Liver (tissue), 9 donors: ENCODE results near the gene MFAP2. TPM values are rescaled to one million over a fixed set of nuclear protein-coding genes. Genes with fewer than 3 reads are reported as not detected.
"Not testable (repeated sequence)": the region's sequence is repeated elsewhere in the genome, so short reads cannot be mapped to it uniquely, and the experiment has no call there.

Source experiments
- DNase-seq: peaks from one replicate; pipeline ENCODE4 v3.0.0-alpha.2; 2017; ENCODE audit warnings: low spot score
- H3K27ac ChIP-seq, 2 donors: one replicate each; pipeline ENCODE4 v1.7.0; 2013; ENCODE audit warnings: inconsistent platforms in 2 of 2, low read length in 2 of 2, control low read depth in 1 of 2, low read depth in 1 of 2, mild to moderate bottlenecking in 1 of 2
- H3K27me3 ChIP-seq, 4 donors: one replicate each; pipeline versions ENCODE4 v1.6.1 to v1.7.0; 2013; ENCODE audit warnings: low read length in 3 of 4, inconsistent platforms in 1 of 4, mild to moderate bottlenecking in 1 of 4, moderate library complexity in 1 of 4; ENCODE audit not compliant: control insufficient read depth in 4 of 4, insufficient read depth in 4 of 4
- H3K36me3 ChIP-seq, 4 donors: one replicate each; pipeline versions ENCODE4 v1.6.1 to v1.7.0; 2013; ENCODE audit warnings: low read length in 3 of 4, mild to moderate bottlenecking in 3 of 4, low read depth in 1 of 4, moderate library complexity in 1 of 4; ENCODE audit not compliant: control insufficient read depth in 4 of 4, insufficient read depth in 3 of 4
- H3K4me1 ChIP-seq, 4 donors: one replicate each; pipeline versions ENCODE4 v1.6.1 to v1.7.0; 2013; ENCODE audit warnings: low read length in 3 of 4, mild to moderate bottlenecking in 3 of 4, moderate library complexity in 1 of 4; ENCODE audit not compliant: control insufficient read depth in 4 of 4, insufficient read depth in 4 of 4
- H3K4me3 ChIP-seq, 3 donors: one replicate each; pipeline versions ENCODE4 v1.6.1 to v1.7.0; 2013; ENCODE audit warnings: low read length in 3 of 3, control low read depth in 1 of 3, low read depth in 1 of 3, mild to moderate bottlenecking in 1 of 3
- H3K9ac ChIP-seq, 2 donors: one replicate each; pipeline ENCODE4 v1.7.0; 2013; ENCODE audit warnings: low read length in 2 of 2, mild to moderate bottlenecking in 2 of 2, moderate library complexity in 2 of 2, control low read depth in 1 of 2, low read depth in 1 of 2
- H3K9me3 ChIP-seq, 4 donors: one replicate each; pipeline versions ENCODE4 v1.6.1 to v1.7.0; 2013; ENCODE audit warnings: low read length in 3 of 4; ENCODE audit not compliant: control insufficient read depth in 4 of 4
- FOXA1 ChIP-seq: IDR thresholded peaks from 2 replicates; pipeline ENCODE4 v1.6.1; 2016; ENCODE audit warnings: antibody characterized with exemption
- HNF4G ChIP-seq: IDR thresholded peaks from 2 replicates; pipeline ENCODE4 v1.6.1; 2016; ENCODE audit warnings: antibody characterized with exemption
- JUND ChIP-seq, 2 donors: IDR thresholded peaks; 2 replicates each; pipeline ENCODE4 v1.6.1; 2016; ENCODE audit warnings: antibody characterized with exemption in 2 of 2
- NR2F2 ChIP-seq: IDR thresholded peaks from 2 replicates; pipeline ENCODE4 v1.6.1; 2016; ENCODE audit warnings: antibody characterized with exemption
- YY1 ChIP-seq: IDR thresholded peaks from 2 replicates; pipeline ENCODE4 v1.6.1; 2016; ENCODE audit warnings: antibody characterized with exemption, mild to moderate bottlenecking
- WGBS: extraction: QIAGEN DNeasy Blood & Tissue Kit; methylation state at CpG from one replicate; pipeline ENCODE4 v1.1.7; 2013; 5-methylcytosine and 5-hydroxymethylcytosine counted together
- polyA plus RNA-seq, 2 donors: library from polyadenylated mRNA; stranded (reverse) in 1 of 2; unstranded in 1 of 2; fragments of 200-250 nt in 1 of 2; fragments of >200 nt in 1 of 2; fragmentation: Nextera tagmentation in 1 of 2; extraction: Ambion mirVana in 1 of 2; gene quantifications; one replicate each; pipeline versions ENCODE4 v1.2.1 to v1.2.3, GENCODE V29; 2013 to 2015
- total RNA-seq, 2 donors: library from RNA; depleted of rRNA; stranded (reverse); fragments of >200 nt; gene quantifications; one replicate each; pipeline ENCODE4 v1.2.3, GENCODE V29; 2014
- TF ChIP-seq, protein P1 (sequence below): IDR thresholded peaks from 2 replicates; pipeline ENCODE4 v1.6.1; 2016; ENCODE audit warnings: antibody characterized with exemption, mild to moderate bottlenecking
- TF ChIP-seq, protein P2 (sequence below): IDR thresholded peaks from 2 replicates; pipeline ENCODE4 v1.6.1; 2016; ENCODE audit warnings: antibody characterized with exemption
- TF ChIP-seq, protein P3 (sequence below): IDR thresholded peaks from 2 replicates; pipeline ENCODE4 v1.6.1; 2016; ENCODE audit warnings: antibody characterized with exemption
- donor health status: healthy.
- donor health status: healthy.
- donor health status: healthy.
- donor health status: healthy.
- donor health status: healthy.

The MFAP2 gene
- total and polyA plus RNA-seq, 4 donors = 0.25 to 1.4 (median 0.74) TPM

DNA sequence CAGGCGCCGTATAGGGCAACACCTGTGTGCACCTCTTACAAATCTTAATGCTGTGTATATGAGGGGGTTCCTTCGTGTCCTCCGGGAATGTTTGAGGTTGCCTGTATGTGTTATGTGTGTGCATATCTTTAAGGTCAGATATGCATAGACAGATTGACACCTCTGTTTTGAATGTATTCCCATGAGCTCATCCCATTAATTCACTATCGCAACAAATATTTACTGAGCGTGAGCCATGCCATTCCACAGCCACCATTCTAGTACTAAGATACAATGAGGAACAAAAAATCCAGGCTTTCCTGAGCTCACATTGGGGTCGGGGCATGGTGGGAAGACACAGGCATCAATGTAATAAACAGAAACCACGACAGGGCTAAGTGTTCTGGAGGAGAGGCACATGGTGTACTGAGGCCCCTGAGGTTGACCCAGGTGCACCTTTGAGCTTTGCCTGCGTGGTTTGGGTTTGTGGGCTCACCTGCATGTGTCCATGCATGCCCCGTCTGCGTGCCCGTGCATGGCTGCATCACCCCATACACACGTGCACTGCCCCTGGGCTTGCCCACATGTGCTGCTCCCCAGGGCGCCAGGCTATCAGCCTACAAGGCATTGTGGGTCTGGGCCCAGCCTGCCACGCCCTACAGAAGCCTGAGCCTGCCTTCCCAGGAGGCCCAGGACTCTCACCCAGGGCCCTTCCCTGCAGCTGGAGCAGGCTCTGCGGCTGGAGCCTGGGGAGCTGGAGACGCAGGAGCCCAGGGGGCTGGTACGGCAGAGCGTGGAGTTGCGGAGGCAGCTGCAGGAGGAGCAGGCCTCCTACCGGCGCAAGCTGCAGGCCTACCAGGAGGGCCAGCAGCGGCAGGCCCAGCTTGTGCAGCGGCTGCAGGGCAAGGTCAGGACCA is 51.0 kb downstream of the MFAP2 start:
- not testable (repeated sequence) for H3K4me1 ChIP-seq, H3K27me3 ChIP-seq, H3K27ac ChIP-seq, H3K36me3 ChIP-seq, H3K9ac ChIP-seq, H3K9me3 ChIP-seq, DNase-seq, H3K4me3 ChIP-seq
- WGBS = 92% methylated on average over 24 of the region's 24 CpGs

DNA sequence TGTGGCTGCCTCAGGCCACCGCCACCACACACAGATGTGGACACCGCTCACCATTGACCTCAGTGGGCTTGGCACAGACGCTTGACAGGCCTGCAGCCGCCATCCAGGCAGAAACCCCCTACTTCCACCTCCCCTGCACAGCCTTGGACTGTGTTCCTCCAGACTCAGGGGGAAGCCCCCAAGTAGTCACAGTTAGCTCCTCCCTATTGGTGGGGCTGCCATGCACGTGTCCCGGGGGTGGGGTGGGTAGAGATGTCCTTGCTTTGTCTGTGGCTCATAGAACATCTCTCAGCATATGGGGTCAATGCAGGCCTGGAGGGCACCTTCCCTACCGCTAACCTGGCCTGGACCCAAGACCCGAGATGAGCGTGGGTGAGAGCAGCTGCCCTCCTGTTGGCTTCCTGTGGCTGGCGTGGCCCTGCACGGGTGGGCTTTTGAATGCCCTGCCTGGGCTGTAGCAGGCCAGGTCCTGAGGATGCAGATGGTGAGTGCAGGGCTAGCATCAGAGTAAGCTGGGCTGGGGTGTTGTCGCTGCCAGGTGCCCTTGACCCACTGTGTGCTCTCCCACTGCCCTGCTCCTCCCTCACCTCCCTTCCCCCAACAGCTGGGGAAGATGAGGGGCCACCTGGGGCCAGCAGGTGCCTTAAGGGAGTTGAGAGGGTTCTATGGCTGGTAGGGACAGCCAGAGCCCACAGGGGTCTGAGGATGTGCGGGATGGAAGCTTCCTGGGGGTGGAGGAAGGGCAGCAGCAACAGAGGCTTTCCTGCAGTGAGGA is 52.5 kb downstream of the MFAP2 start:
- no peaks in the 10 kb centered on the region for H3K4me1 ChIP-seq
- TF ChIP-seq, protein P1, sequence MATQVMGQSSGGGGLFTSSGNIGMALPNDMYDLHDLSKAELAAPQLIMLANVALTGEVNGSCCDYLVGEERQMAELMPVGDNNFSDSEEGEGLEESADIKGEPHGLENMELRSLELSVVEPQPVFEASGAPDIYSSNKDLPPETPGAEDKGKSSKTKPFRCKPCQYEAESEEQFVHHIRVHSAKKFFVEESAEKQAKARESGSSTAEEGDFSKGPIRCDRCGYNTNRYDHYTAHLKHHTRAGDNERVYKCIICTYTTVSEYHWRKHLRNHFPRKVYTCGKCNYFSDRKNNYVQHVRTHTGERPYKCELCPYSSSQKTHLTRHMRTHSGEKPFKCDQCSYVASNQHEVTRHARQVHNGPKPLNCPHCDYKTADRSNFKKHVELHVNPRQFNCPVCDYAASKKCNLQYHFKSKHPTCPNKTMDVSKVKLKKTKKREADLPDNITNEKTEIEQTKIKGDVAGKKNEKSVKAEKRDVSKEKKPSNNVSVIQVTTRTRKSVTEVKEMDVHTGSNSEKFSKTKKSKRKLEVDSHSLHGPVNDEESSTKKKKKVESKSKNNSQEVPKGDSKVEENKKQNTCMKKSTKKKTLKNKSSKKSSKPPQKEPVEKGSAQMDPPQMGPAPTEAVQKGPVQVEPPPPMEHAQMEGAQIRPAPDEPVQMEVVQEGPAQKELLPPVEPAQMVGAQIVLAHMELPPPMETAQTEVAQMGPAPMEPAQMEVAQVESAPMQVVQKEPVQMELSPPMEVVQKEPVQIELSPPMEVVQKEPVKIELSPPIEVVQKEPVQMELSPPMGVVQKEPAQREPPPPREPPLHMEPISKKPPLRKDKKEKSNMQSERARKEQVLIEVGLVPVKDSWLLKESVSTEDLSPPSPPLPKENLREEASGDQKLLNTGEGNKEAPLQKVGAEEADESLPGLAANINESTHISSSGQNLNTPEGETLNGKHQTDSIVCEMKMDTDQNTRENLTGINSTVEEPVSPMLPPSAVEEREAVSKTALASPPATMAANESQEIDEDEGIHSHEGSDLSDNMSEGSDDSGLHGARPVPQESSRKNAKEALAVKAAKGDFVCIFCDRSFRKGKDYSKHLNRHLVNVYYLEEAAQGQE = no peak
- TF ChIP-seq YY1 (no peak), HNF4G (no peak), NR2F2 (no peak), FOXA1 (no peak)
- TF ChIP-seq, protein P2, sequence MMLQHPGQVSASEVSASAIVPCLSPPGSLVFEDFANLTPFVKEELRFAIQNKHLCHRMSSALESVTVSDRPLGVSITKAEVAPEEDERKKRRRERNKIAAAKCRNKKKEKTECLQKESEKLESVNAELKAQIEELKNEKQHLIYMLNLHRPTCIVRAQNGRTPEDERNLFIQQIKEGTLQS = no peak
- TF ChIP-seq, protein P3, sequence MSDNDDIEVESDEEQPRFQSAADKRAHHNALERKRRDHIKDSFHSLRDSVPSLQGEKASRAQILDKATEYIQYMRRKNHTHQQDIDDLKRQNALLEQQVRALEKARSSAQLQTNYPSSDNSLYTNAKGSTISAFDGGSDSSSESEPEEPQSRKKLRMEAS = no peak
- no peak for DNase-seq
- WGBS = 83% methylated on average over 13 of the region's 13 CpGs
- no peak overlapping the region for H3K9ac ChIP-seq
- no peak overlapping the region for H3K27ac ChIP-seq
- H3K4me3 ChIP-seq = no peak overlapping the region
- no peaks in the 10 kb centered on the region for H3K9me3 ChIP-seq
- H3K36me3 ChIP-seq = no peaks in the 10 kb centered on the region
- no peaks in the 10 kb centered on the region for H3K27me3 ChIP-seq

DNA sequence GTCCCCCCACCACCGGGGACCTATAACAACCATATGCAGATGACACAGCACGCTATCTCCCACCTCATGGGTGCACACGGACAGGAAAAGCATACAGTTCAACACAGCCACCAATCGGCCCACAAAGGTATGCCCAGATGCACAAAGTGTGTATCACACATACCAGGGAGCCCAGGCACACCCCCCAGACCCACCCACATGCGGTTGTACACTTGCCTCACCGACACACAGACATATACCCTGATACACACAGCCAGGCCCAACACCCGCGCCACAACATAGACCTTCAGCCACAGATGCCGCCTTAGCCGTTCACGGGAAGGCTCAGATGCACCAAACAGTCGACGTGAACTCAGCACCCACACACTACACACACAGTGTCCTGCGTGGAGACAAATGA is 53.2 kb downstream of the MFAP2 start:
- H3K27me3 ChIP-seq = no peaks in the 10 kb centered on the region
- no peaks in the 10 kb centered on the region for H3K36me3 ChIP-seq
- no peaks in the 10 kb centered on the region for H3K4me1 ChIP-seq
- TF ChIP-seq JUND (IDR thresholded peaks at IDR 0.05) = no peak
- H3K27ac ChIP-seq = no peak overlapping the region
- H3K9ac ChIP-seq = no peak overlapping the region
- 88% methylated on average over 14 of the region's 14 CpGs for WGBS
- no peaks in the 10 kb centered on the region for H3K9me3 ChIP-seq
- DNase-seq = peak; percentile 25
- no peak overlapping the region for H3K4me3 ChIP-seq
